OCI-LY7 (cell line): ENCODE data around the gene GPATCH2L. TPM values are rescaled to one million over a fixed set of nuclear protein-coding genes. Genes with fewer than 3 reads are reported as not detected.

Experiments used
- BruUV-seq: library from RNA; stranded (reverse); fragments of 400-500 nt; replicated peaks from 2 replicates; lab custom pipeline; 2021; lab: Mats Ljungman, UMichigan
- CTCF ChIA-PET: fragments of 300-600 bp; sonication (Branson Sonifier 250); formaldehyde crosslinking; loops from one replicate; lab custom pipeline; 2022; ENCODE audit warnings: antibody characterized with exemption; ENCODE audit not compliant: unreplicated experiment; lab: Charles Lee
- POLR2A ChIA-PET: fragments of 300-600 bp; sonication (Branson Sonifier 250); formaldehyde crosslinking; loops from one replicate; lab custom pipeline; 2022; ENCODE audit warnings: antibody characterized with exemption; lab: Charles Lee
- DNase-seq: peaks from one replicate; pipeline ENCODE4 v3.0.0-alpha.2; 2015; ENCODE audit warnings: low spot score
- H2AFZ ChIP-seq: fragments of 200-600 bp; sonication (generic), shearing (Covaris generic); 2 replicates; pipeline ENCODE4 v1.6.1; 2014; ENCODE audit warnings: mild to moderate bottlenecking, antibody characterized with exemption, low read length, moderate library complexity
- H3K27ac ChIP-seq: fragments of 200-600 bp; sonication (generic); 2 replicates; pipeline ENCODE4 v1.5.1; 2014; ENCODE audit warnings: mixed run types, low read depth, mild to moderate bottlenecking, moderate library complexity, low read length, inconsistent platforms; ENCODE audit not compliant: poor library complexity, severe bottlenecking
- H3K36me3 ChIP-seq: fragments of 200-600 bp; sonication (generic); 2 replicates; pipeline ENCODE4 v1.6.1; 2014; ENCODE audit warnings: mild to moderate bottlenecking, antibody characterized with exemption, low read length, moderate library complexity, mixed read lengths; ENCODE audit not compliant: insufficient read depth
- H3K4me1 ChIP-seq: fragments of 200-600 bp; sonication (generic); 2 replicates; pipeline ENCODE4 v1.5.1; 2014; ENCODE audit warnings: mild to moderate bottlenecking, low read length; ENCODE audit not compliant: insufficient read depth, poor library complexity, severe bottlenecking
- H3K4me2 ChIP-seq: fragments of 200-600 bp; sonication (generic); 2 replicates; pipeline ENCODE4 v1.6.1; 2014; ENCODE audit warnings: mild to moderate bottlenecking, low read length
- H3K4me3 ChIP-seq: fragments of 200-600 bp; sonication (generic); 2 replicates; pipeline ENCODE4 v1.5.1; 2014; ENCODE audit warnings: mild to moderate bottlenecking, low read depth, low read length; ENCODE audit not compliant: poor library complexity, severe bottlenecking
- H3K79me2 ChIP-seq: fragments of 200-600 bp; sonication (generic); 2 replicates; pipeline ENCODE4 v1.6.1; 2016; ENCODE audit warnings: low read depth, mild to moderate bottlenecking, low read length, moderate library complexity, mixed read lengths; ENCODE audit not compliant: insufficient read depth
- H3K9me2 ChIP-seq: fragments of 200-600 bp; sonication (generic); 2 replicates; pipeline ENCODE4 v1.6.1; 2016; ENCODE audit warnings: mild to moderate bottlenecking, low read length, mixed read lengths; ENCODE audit not compliant: insufficient read depth
- H3K9me3 ChIP-seq: fragments of 200-600 bp; sonication (generic); 2 replicates; pipeline ENCODE4 v1.6.1; 2014; ENCODE audit warnings: mild to moderate bottlenecking, mixed run types, low read length, mixed read lengths
- H4K20me1 ChIP-seq: fragments of 200-600 bp; sonication (generic); 2 replicates; pipeline ENCODE4 v1.6.1; 2014; ENCODE audit warnings: mild to moderate bottlenecking, antibody characterized with exemption, low read length, moderate library complexity, mixed read lengths; ENCODE audit not compliant: insufficient read depth
- EZH2phosphoT487 ChIP-seq: fragments of 200-600 bp; sonication (generic); IDR thresholded peaks from 2 replicates; pipeline ENCODE4 v1.6.1; 2018; ENCODE audit warnings: low read depth, borderline replicate concordance, mild to moderate bottlenecking, mixed run types, antibody characterized with exemption, low read length, moderate library complexity, mixed read lengths
- intact Hi-C: fragments of 100-400 bp; cut with micrococcal nuclease; formaldehyde crosslinking; loops from one replicate; pipeline ENCODE4 v1.10.0; 2022; ENCODE audit not compliant: unreplicated experiment
- total RNA-seq, 2 experiments: library from RNA; depleted of rRNA in 1 of 2; stranded (reverse); fragments of >200 nt in 1 of 2; shearing (Covaris generic) in 1 of 2; gene quantifications; 2 replicates each; pipeline ENCODE4 v1.2.3, GENCODE V29; 2014 to 2022
- TF ChIP-seq, protein P1 (sequence below): fragments of 200-600 bp; sonication (generic); conservative IDR thresholded peaks from 2 replicates; pipeline ENCODE4 v1.5.1; 2014; ENCODE audit warnings: mild to moderate bottlenecking, antibody characterized with exemption, low read length, moderate library complexity, mixed read lengths

GPATCH2L gene
- total RNA-seq, 2 experiments from 2014 or later, result 41.9 to 59.0 TPM

DNA sequence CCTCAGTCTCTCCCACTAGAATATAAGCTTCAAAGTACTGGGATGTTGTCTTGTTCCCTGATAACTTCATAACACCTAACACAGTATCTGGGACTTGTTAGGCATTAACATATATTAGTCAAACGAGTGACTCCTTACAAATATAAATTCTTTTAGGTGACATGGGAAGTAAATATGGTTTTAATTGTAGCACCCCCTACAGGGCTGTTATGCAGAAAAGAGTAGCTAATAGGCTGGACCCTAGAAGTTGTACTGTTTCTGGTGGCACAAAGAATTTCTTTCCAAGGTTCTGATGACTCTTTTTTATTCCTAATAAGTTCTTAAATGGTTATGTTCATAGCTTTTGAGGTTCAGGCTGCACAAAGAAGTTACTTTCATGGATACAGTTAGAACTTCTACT, 29.8 kb downstream of the GPATCH2L start:
- ChIA-PET CTCF (no interaction called here), POLR2A (interaction anchor here (1.4 kb wide), 1 partner anchor 12 kb away, joined by 6 read pairs; no protein-coding TSS in a partner anchor)
- Histone ChIP-seq H3K79me2 (no peaks in the 10 kb centered on the region), H2AFZ (no peak overlapping the region), H3K4me3 (no peak overlapping the region), H3K36me3 (peaks cover 92% of the 10 kb centered on the region), H4K20me1 (no peaks in the 10 kb centered on the region), H3K9me2 (no peaks in the 10 kb centered on the region), H3K9me3 (no peaks in the 10 kb centered on the region), H3K27ac (no peak overlapping the region), H3K4me2 (no peak overlapping the region), H3K4me1 (no peaks in the 10 kb centered on the region)
- DNase-seq, result peak; percentile 3
- TF ChIP-seq EZH2phosphoT487, result no peak
- TF ChIP-seq, protein P1, sequence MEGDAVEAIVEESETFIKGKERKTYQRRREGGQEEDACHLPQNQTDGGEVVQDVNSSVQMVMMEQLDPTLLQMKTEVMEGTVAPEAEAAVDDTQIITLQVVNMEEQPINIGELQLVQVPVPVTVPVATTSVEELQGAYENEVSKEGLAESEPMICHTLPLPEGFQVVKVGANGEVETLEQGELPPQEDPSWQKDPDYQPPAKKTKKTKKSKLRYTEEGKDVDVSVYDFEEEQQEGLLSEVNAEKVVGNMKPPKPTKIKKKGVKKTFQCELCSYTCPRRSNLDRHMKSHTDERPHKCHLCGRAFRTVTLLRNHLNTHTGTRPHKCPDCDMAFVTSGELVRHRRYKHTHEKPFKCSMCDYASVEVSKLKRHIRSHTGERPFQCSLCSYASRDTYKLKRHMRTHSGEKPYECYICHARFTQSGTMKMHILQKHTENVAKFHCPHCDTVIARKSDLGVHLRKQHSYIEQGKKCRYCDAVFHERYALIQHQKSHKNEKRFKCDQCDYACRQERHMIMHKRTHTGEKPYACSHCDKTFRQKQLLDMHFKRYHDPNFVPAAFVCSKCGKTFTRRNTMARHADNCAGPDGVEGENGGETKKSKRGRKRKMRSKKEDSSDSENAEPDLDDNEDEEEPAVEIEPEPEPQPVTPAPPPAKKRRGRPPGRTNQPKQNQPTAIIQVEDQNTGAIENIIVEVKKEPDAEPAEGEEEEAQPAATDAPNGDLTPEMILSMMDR, result peak; percentile 71
- intact Hi-C loops, result no loop called here
- BruUV-seq, result no TSS peak

DNA sequence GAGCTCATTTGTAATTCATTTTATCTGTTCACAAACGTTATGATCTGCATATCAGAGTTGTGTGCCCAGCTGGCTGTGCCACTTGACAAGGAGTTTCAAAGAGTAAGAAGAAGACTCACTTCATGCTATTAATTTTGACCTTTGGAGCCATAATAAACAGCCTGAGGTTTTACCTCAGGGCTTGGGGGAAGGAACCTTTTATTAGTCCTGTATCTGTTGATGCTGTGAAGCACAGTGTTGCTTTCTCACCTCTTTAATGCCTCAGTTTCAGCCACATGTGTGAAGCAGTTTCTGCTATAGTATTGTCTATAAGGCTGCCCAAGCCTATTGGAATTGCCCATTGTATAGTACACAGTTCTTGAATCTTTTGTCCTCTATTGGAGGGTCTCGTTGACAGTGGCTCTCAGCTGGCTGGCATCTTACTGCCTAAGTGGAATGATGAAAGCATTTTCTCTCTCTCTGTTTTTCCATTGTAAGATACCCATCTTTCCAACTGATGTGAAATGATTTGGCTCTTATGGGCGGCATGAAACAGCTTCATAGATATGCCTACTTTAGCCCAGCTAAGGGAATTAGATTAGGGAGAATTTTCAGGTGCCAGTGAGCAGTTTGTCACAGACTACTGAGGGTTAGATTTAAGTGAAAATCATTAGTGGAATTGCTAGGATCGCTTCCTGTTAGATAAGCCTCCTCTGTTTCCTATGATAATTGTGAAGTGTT, 34.7 kb downstream of the GPATCH2L start:
- H3K4me1 ChIP-seq, result peaks cover 9% of the 10 kb centered on the region
- no peaks in the 10 kb centered on the region for H3K79me2 ChIP-seq
- intact Hi-C loops, result no loop called here
- no TSS peak for BruUV-seq
- ChIA-PET CTCF (no interaction called here), POLR2A (interaction anchor here (0.6 to 1.2 kb wide), 2 partner anchors 12 to 357 kb away, joined by 3 to 4 read pairs; no protein-coding TSS in a partner anchor)
- no peaks in the 10 kb centered on the region for H3K9me2 ChIP-seq
- H3K4me3 ChIP-seq, result no peak overlapping the region
- H3K9me3 ChIP-seq, result no peaks in the 10 kb centered on the region
- H4K20me1 ChIP-seq, result no peaks in the 10 kb centered on the region
- H3K36me3 ChIP-seq, result peaks cover 92% of the 10 kb centered on the region
- H2AFZ ChIP-seq, result no peak overlapping the region
- no peak overlapping the region for H3K4me2 ChIP-seq
- DNase-seq, result no peak
- H3K27ac ChIP-seq, result no peak overlapping the region
- TF ChIP-seq, protein P1, result no peak
- no peak for TF ChIP-seq EZH2phosphoT487

DNA sequence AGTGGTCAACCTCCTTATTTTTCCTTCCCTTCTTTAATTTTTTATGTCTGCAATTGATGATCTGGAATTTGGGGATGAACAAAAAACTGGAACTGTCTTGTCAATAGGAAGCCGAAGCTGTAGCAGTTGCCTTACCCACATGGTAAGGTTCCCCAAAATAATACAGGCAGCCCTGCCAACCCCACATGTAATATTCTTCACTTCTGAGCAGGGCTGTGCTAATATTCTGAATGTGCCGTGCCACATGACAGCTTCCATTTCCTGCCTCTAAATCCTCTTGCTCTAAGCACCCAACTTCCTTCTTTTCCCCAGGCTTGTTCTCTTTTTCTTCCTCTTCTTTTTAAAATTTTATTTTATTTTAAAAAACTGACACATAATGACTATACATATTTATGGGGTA, 39.6 kb downstream of the GPATCH2L start:
- POLR2A ChIA-PET, result interaction anchor here (0.7 kb wide), 3 partner anchors 17 to 516 kb away, joined by 4 to 5 read pairs (median 4); no protein-coding TSS in a partner anchor
- intact Hi-C loops, result no loop called here
- Histone ChIP-seq H3K27ac (no peak overlapping the region), H3K9me3 (no peaks in the 10 kb centered on the region), H3K36me3 (peaks cover 93% of the 10 kb centered on the region), H3K79me2 (no peaks in the 10 kb centered on the region), H3K4me3 (no peak overlapping the region), H3K4me1 (peaks cover 24% of the 10 kb centered on the region), H4K20me1 (no peaks in the 10 kb centered on the region), H3K9me2 (no peaks in the 10 kb centered on the region), H3K4me2 (peak overlapping the region; percentile 31), H2AFZ (no peak overlapping the region)
- peak; percentile 8 for DNase-seq
- TF ChIP-seq, protein P1, result no peak
- TF ChIP-seq EZH2phosphoT487, result no peak
- CTCF ChIA-PET, result no interaction called here
- BruUV-seq, result no TSS peak
